ENCODE results near the gene ROGDI.

- no peak for TF ChIP-seq EZH2phosphoT487 (IDR thresholded peaks at IDR 0.05; ENCODE audit: insufficient read depth, low read depth)
- TF ChIP-seq EZH2 (IDR thresholded peaks at IDR 0.05; ENCODE audit: insufficient read depth, poor library complexity, severe bottlenecking) = no peak
Observed at GRCh38 chr16:4762205-4762604, 40.2 kb downstream of the ROGDI start.
